Subcutaneous abdominal adipose tissue (tissue), 5 donors: ENCODE results near the gene FHL1.
A peak's percentile ranks its signal among the peaks of the same experiment; 100 is the strongest.

Experiments used
- H3K27ac ChIP-seq: one replicate; pipeline ENCODE4 v1.7.0; 2013; ENCODE audit warnings: low read depth, mild to moderate bottlenecking, inconsistent platforms, low read length, moderate library complexity
- H3K27me3 ChIP-seq, 5 donors: one replicate each; pipeline ENCODE4 v1.7.0; 2013; ENCODE audit warnings: low read length in 5 of 5, inconsistent platforms in 1 of 5; ENCODE audit not compliant: control insufficient read depth in 5 of 5, insufficient read depth in 4 of 5
- H3K36me3 ChIP-seq, 5 donors: one replicate each; pipeline ENCODE4 v1.7.0; 2013; ENCODE audit warnings: low read length in 5 of 5; ENCODE audit not compliant: control insufficient read depth in 5 of 5, insufficient read depth in 5 of 5
- H3K4me1 ChIP-seq, 5 donors: one replicate each; pipeline ENCODE4 v1.7.0; 2013; ENCODE audit warnings: low read length in 5 of 5, mild to moderate bottlenecking in 3 of 5, moderate library complexity in 1 of 5; ENCODE audit not compliant: control insufficient read depth in 5 of 5, insufficient read depth in 5 of 5
- H3K4me3 ChIP-seq, 5 donors: one replicate each; pipeline ENCODE4 v1.7.0; 2013; ENCODE audit warnings: low read length in 5 of 5, low read depth in 1 of 5
- H3K9ac ChIP-seq, 5 donors: one replicate each; pipeline ENCODE4 v1.7.0; 2013; ENCODE audit warnings: low read length in 5 of 5, mild to moderate bottlenecking in 4 of 5, moderate library complexity in 3 of 5
- H3K9me3 ChIP-seq, 5 donors: one replicate each; pipeline ENCODE4 v1.7.0; 2013; ENCODE audit warnings: low read length in 5 of 5; ENCODE audit not compliant: control insufficient read depth in 5 of 5
- donor health status: healthy.
- donor health status: healthy.
- donor health status: healthy.
- donor health status: healthy.
- donor health status: healthy.

The FHL1 gene

GRCh38 chrX:136210806-136211205 is 63.5 kb downstream of the FHL1 start:
- Histone ChIP-seq H3K27me3 (peaks cover 0 to 28% (median 11%) of the 10 kb centered on the region in 5 donors), H3K4me1 (peaks cover 5 to 53% (median 46%) of the 10 kb centered on the region in 5 donors), H3K9ac (no peak overlapping the region), H3K27ac (peak overlapping the region; percentile 40), H3K4me3 (no peak overlapping the region), H3K9me3 (no peaks in the 10 kb centered on the region), H3K36me3 (peaks cover 0 to 48% (median 29%) of the 10 kb centered on the region in 5 donors)

GRCh38 chrX:136211766-136212556 is 64.6 kb downstream of the FHL1 start:
- H3K4me3 ChIP-seq, result no peak overlapping the region
- peak overlapping the region in 1 of 5 donors; percentile 9 for H3K9ac ChIP-seq
- H3K27ac ChIP-seq, result no peak overlapping the region
- H3K27me3 ChIP-seq, result peaks cover 0 to 25% (median 10%) of the 10 kb centered on the region in 5 donors
- no peaks in the 10 kb centered on the region for H3K9me3 ChIP-seq
- H3K4me1 ChIP-seq, result peaks cover 5 to 42% (median 38%) of the 10 kb centered on the region in 5 donors
- H3K36me3 ChIP-seq, result peaks cover 2 to 41% (median 18%) of the 10 kb centered on the region in 5 donors

- Histone ChIP-seq H3K4me3 (no peak overlapping the region), H3K27me3 (peaks cover 0 to 21% (median 6%) of the 10 kb centered on the region in 5 donors), H3K4me1 (peaks cover 5 to 36% (median 33%) of the 10 kb centered on the region in 5 donors), H3K9ac (no peak overlapping the region), H3K27ac (no peak overlapping the region), H3K36me3 (peaks cover 3 to 36% (median 16%) of the 10 kb centered on the region in 5 donors), H3K9me3 (no peaks in the 10 kb centered on the region)
Observed at GRCh38 chrX:136212557-136213111, 65.3 kb downstream of the FHL1 start.

GRCh38 chrX:136214551-136214950 is 67.2 kb downstream of the FHL1 start:
- peak overlapping the region; percentile 54 for H3K27ac ChIP-seq
- no peaks in the 10 kb centered on the region for H3K9me3 ChIP-seq
- peaks cover 7 to 33% (median 12%) of the 10 kb centered on the region in 5 donors for H3K36me3 ChIP-seq
- H3K9ac ChIP-seq, result no peak overlapping the region
- peak overlapping the region in 1 of 5 donors; percentile 1 for H3K4me3 ChIP-seq
- H3K27me3 ChIP-seq, result peaks cover 0 to 21% (median 6%) of the 10 kb centered on the region in 5 donors
- peaks cover 3 to 19% (median 18%) of the 10 kb centered on the region in 5 donors for H3K4me1 ChIP-seq

- Histone ChIP-seq H3K4me1 (peaks cover 3 to 14% (median 12%) of the 10 kb centered on the region in 5 donors), H3K27ac (no peak overlapping the region), H3K36me3 (peaks cover 11 to 33% (median 19%) of the 10 kb centered on the region in 5 donors), H3K27me3 (peaks cover 0 to 21% (median 8%) of the 10 kb centered on the region in 5 donors), H3K4me3 (no peak overlapping the region), H3K9me3 (no peaks in the 10 kb centered on the region), H3K9ac (no peak overlapping the region)
Observed at GRCh38 chrX:136215559-136215958, 68.2 kb downstream of the FHL1 start.

GRCh38 chrX:136219893-136220292 is 72.6 kb downstream of the FHL1 start:
- no peak overlapping the region for H3K27ac ChIP-seq
- peaks cover 34 to 65% (median 42%) of the 10 kb centered on the region in 5 donors for H3K36me3 ChIP-seq

GRCh38 chrX:136220540-136220939 is 73.2 kb downstream of the FHL1 start:
- Histone ChIP-seq H3K27ac (no peak overlapping the region), H3K27me3 (peaks cover 0 to 5% (median 2%) of the 10 kb centered on the region in 5 donors), H3K36me3 (peaks cover 39 to 71% (median 47%) of the 10 kb centered on the region in 5 donors), H3K9ac (no peak overlapping the region), H3K9me3 (no peaks in the 10 kb centered on the region), H3K4me3 (no peak overlapping the region), H3K4me1 (no peaks in the 10 kb centered on the region)

More at GRCh38 chrX:136219893-136220292, 72.6 kb downstream of the FHL1 start:
- Histone ChIP-seq H3K9ac (no peak overlapping the region), H3K27me3 (peaks cover 0 to 6% (median 2%) of the 10 kb centered on the region in 5 donors), H3K9me3 (no peaks in the 10 kb centered on the region), H3K4me3 (no peak overlapping the region), H3K4me1 (peaks cover 0 to 4% (median 1%) of the 10 kb centered on the region in 5 donors)

- no peak overlapping the region for H3K9ac ChIP-seq
- H3K4me3 ChIP-seq, result no peak overlapping the region
- no peaks in the 10 kb centered on the region for H3K4me1 ChIP-seq
- H3K36me3 ChIP-seq, result peaks cover 44 to 75% (median 50%) of the 10 kb centered on the region in 5 donors
- H3K9me3 ChIP-seq, result no peaks in the 10 kb centered on the region
- no peak overlapping the region for H3K27ac ChIP-seq
- H3K27me3 ChIP-seq, result peaks cover 0 to 4% (median 2%) of the 10 kb centered on the region in 5 donors
Observed at GRCh38 chrX:136220951-136221350, 73.6 kb downstream of the FHL1 start.

GRCh38 chrX:136221851-136222513 is 74.6 kb downstream of the FHL1 start:
- no peak overlapping the region for H3K4me3 ChIP-seq
- H3K36me3 ChIP-seq, result peaks cover 47 to 82% (median 56%) of the 10 kb centered on the region in 5 donors
- no peaks in the 10 kb centered on the region for H3K9me3 ChIP-seq
- H3K4me1 ChIP-seq, result no peaks in the 10 kb centered on the region
- no peak overlapping the region for H3K9ac ChIP-seq
- peaks cover 0 to 4% (median 2%) of the 10 kb centered on the region in 5 donors for H3K27me3 ChIP-seq
- no peak overlapping the region for H3K27ac ChIP-seq
